H1 (cell line): Measurements from ENCODE around the gene KLHL33. TPM values are rescaled to one million over a fixed set of nuclear protein-coding genes. Genes with fewer than 3 reads are reported as not detected.
A peak's percentile ranks its signal among the peaks of the same experiment; 100 is the strongest.

ENCODE experiments used
- ASH2L ChIP-seq: fragments of 200-600, 300-600 bp; sonication (generic); IDR thresholded peaks from one replicate; pipeline ENCODE4 v1.7.1; 2017; ENCODE audit warnings: low read length
- CBX8 ChIP-seq: fragments of 300-800, 300-1000 bp; sonication (generic); IDR thresholded peaks from 2 replicates; pipeline ENCODE4 v1.7.1; 2016; ENCODE audit warnings: low read depth, low read length, borderline replicate concordance
- CHD7 ChIP-seq: fragments of 300-600 bp; sonication (generic); IDR thresholded peaks from 2 replicates; pipeline ENCODE4 v1.7.1; 2012; ENCODE audit warnings: low read length, moderate library complexity, mild to moderate bottlenecking, inconsistent platforms; ENCODE audit not compliant: insufficient replicate concordance
- CREB1 ChIP-seq: IDR thresholded peaks from 2 replicates; pipeline ENCODE4 v1.6.1; 2012; ENCODE audit warnings: inconsistent platforms
- HDAC2 ChIP-seq, 2 experiments: fragments of 300-600 bp in 1 of 2; sonication (generic) in 1 of 2; IDR thresholded peaks; 2 replicates each; pipeline ENCODE4 v1.6.1; 2011 to 2012; ENCODE audit warnings: low read depth in 2 of 2, low read length in 2 of 2, mild to moderate bottlenecking in 2 of 2, moderate library complexity in 2 of 2, borderline replicate concordance in 1 of 2, inconsistent platforms in 1 of 2
- HDAC6 ChIP-seq: IDR thresholded peaks from one replicate; pipeline ENCODE4 v1.7.1; 2012; ENCODE audit warnings: low read depth, mild to moderate bottlenecking, inconsistent platforms, low read length, moderate library complexity
- KDM1A ChIP-seq: fragments of 200-600, 300-600 bp; sonication (generic); IDR thresholded peaks from 2 replicates; pipeline ENCODE4 v1.7.1; 2016; ENCODE audit warnings: mild to moderate bottlenecking, low read length, borderline replicate concordance
- POLR2A ChIP-seq, 2 experiments: IDR thresholded peaks; 1 replicate in 1 of 2; 2 replicates in 1 of 2; pipeline ENCODE4 v1.6.1; 2011; ENCODE audit warnings: low read depth in 2 of 2, low read length in 2 of 2, mild to moderate bottlenecking in 2 of 2; ENCODE audit errors: control extremely low read depth in 1 of 2
- TCF12 ChIP-seq: IDR thresholded peaks from 2 replicates; pipeline ENCODE4 v1.6.1; 2011; ENCODE audit warnings: low read depth, mild to moderate bottlenecking, low read length
- ZNF274 ChIP-seq: IDR thresholded peaks from 2 replicates; pipeline ENCODE4 v1.7.0; 2012; ENCODE audit warnings: low read length, borderline replicate concordance; ENCODE audit errors: extremely low read depth
- polyA plus RNA-seq, 7 experiments: library from polyadenylated mRNA; depleted of rRNA in 3 of 7; stranded (reverse) in 5 of 7; unstranded in 2 of 7; fragments of >200 nt in 5 of 7; fragments of 200-250 nt in 2 of 7; gene quantifications; 1 replicate in 5 of 7; 2 replicates in 1 of 7; 4 replicates in 1 of 7; pipeline versions ENCODE4 v1.2.1 to v1.2.3, GENCODE V29; 2011 to 2013; ENCODE audit warnings: missing spikeins in 2 of 7, mixed read lengths in 2 of 7
- total RNA-seq: library from RNA; stranded (reverse); fragmentation: NEBNext Ultra II Directional; extraction: Animal tissue kit (Norgen Biotek cat#: 25700); gene quantifications from 2 replicates; pipeline ENCODE4 v1.2.1, GENCODE V29; 2021

The KLHL33 gene
- total and polyA plus RNA-seq, 2 of the 8 experiments (the other 6 are each of a cell fraction or from before 2014, with no cell fraction given), result 0.11 to 0.17 TPM

- TF ChIP-seq CBX8 (no peak), CHD7 (no peak), POLR2A (IDR thresholded peaks at IDR 0.05; ENCODE audit: control extremely low read depth in 1 of 2, low read depth in 2 of 2, low read length in 2 of 2) (peak; percentile 64 to 82), CREB1 (no peak), HDAC2 (IDR thresholded peaks at IDR 0.05; ENCODE audit: borderline replicate concordance in 1 of 2, low read depth in 2 of 2, low read length in 2 of 2) (no peak), TCF12 (no peak), KDM1A (no peak), ASH2L (no peak), ZNF274 (no peak), HDAC6 (no peak)
Observed at GRCh38 chr14:20458031-20458789, 22.2 kb upstream of the KLHL33 start (continued).
